Medulla oblongata (tissue), 1 donor: ENCODE measurements around the gene ANKRD6.
"Not testable (repeated sequence)": the region's sequence is repeated elsewhere in the genome, so short reads cannot be mapped to it uniquely, and the experiment has no call there.

Experiments
- DNase-seq: peaks from one replicate; pipeline ENCODE4 v3.0.0-alpha.2; 2015; ENCODE audit errors: extremely low spot score

ANKRD6 gene

GRCh38 chr6:89432875-89433251 is at the start of gene ANKRD6:
Gene ANKRD6 (plus strand): TSS chr6:89433152. CDS start chr6:89566977, 133,825 bp downstream.
- DNase-seq = peak; percentile 72

GRCh38 chr6:89385156-89385667 is 47.7 kb upstream of the ANKRD6 start:
- no peak for DNase-seq

GRCh38 chr6:89385846-89386245 is 47.1 kb upstream of the ANKRD6 start:
- DNase-seq = no peak

- DNase-seq = peak; percentile 42
Measured at GRCh38 chr6:89386917-89387491, 45.9 kb upstream of the ANKRD6 start.

- no peak for DNase-seq
Measured at GRCh38 chr6:89387516-89388201, 45.3 kb upstream of the ANKRD6 start.

- no peak for DNase-seq
Measured at GRCh38 chr6:89388846-89389245, 44.1 kb upstream of the ANKRD6 start.

- no peak for DNase-seq
Measured at GRCh38 chr6:89392823-89393222, 40.1 kb upstream of the ANKRD6 start.

GRCh38 chr6:89393659-89394058 is 39.3 kb upstream of the ANKRD6 start:
- DNase-seq = no peak

GRCh38 chr6:89397884-89398283 is 35.1 kb upstream of the ANKRD6 start:
- not testable (repeated sequence) for DNase-seq

- DNase-seq = no peak
Measured at GRCh38 chr6:89398762-89399525, 34.0 kb upstream of the ANKRD6 start.

- no peak for DNase-seq
Measured at GRCh38 chr6:89400050-89400449, 32.9 kb upstream of the ANKRD6 start.

- peak; percentile 62 for DNase-seq
Measured at GRCh38 chr6:89400912-89401399, 32.0 kb upstream of the ANKRD6 start.

GRCh38 chr6:89402776-89403175 is 30.2 kb upstream of the ANKRD6 start:
- no peak for DNase-seq

GRCh38 chr6:89404512-89404911 is 28.4 kb upstream of the ANKRD6 start:
- DNase-seq = no peak

- no peak for DNase-seq
Measured at GRCh38 chr6:89406141-89406540, 26.8 kb upstream of the ANKRD6 start.

- DNase-seq = no peak
Measured at GRCh38 chr6:89409461-89410035, 23.4 kb upstream of the ANKRD6 start.

- peak; percentile 40 for DNase-seq
Measured at GRCh38 chr6:89410231-89410761, 22.7 kb upstream of the ANKRD6 start.

- DNase-seq = peak; percentile 45
Measured at GRCh38 chr6:89410788-89411144, 22.2 kb upstream of the ANKRD6 start.

GRCh38 chr6:89411145-89412070 is 21.5 kb upstream of the ANKRD6 start:
- no peak for DNase-seq

GRCh38 chr6:89412071-89413005 is 20.6 kb upstream of the ANKRD6 start, which contains the start of gene RRAGD:
Gene RRAGD (minus strand): TSS chr6:89412273. CDS start chr6:89411993, 280 bp downstream.
- peak; percentile 84 for DNase-seq
